BLaER1 (cell line): ENCODE data around the gene OR5D16.
"Not testable (repeated sequence)": the region's sequence is repeated elsewhere in the genome, so short reads cannot be mapped to it uniquely, and the experiment has no call there.

Experiments used
- H3K27ac ChIP-seq: shearing (Covaris generic); formaldehyde crosslinking; 2 replicates; pipeline ENCODE4 v1.8.1; 2022
- H3K27me3 ChIP-seq: shearing (Covaris generic); formaldehyde crosslinking; 2 replicates; pipeline ENCODE4 v1.8.1; 2022
- H3K36me3 ChIP-seq: shearing (Covaris generic); formaldehyde crosslinking; 2 replicates; pipeline ENCODE4 v1.8.1; 2022
- H3K4me1 ChIP-seq: shearing (Covaris generic); formaldehyde crosslinking; 2 replicates; pipeline ENCODE4 v1.8.1; 2022
- H3K4me2 ChIP-seq: shearing (Covaris generic); formaldehyde crosslinking; 2 replicates; pipeline ENCODE4 v1.8.1; 2022
- H3K4me3 ChIP-seq: shearing (Covaris generic); formaldehyde crosslinking; 2 replicates; pipeline ENCODE4 v1.8.1; 2022
- H3K9ac ChIP-seq: shearing (Covaris generic); formaldehyde crosslinking; 2 replicates; pipeline ENCODE4 v1.8.1; 2022
- H3K9me3 ChIP-seq: shearing (Covaris generic); formaldehyde crosslinking; 2 replicates; pipeline ENCODE4 v1.8.1; 2022
- H4K20me1 ChIP-seq: shearing (Covaris generic); formaldehyde crosslinking; 2 replicates; pipeline ENCODE4 v1.8.1; 2022
- Cebpa-rat ChIP-seq: shearing (Covaris generic); IDR thresholded peaks from 2 replicates; pipeline ENCODE4 v1.8.1; 2022

The OR5D16 gene

GRCh38 chr11:55854704-55855103 is 16.2 kb downstream of the OR5D16 start:
- TF ChIP-seq Cebpa-rat: no peak
- H3K9ac ChIP-seq: no peak overlapping the region
- H4K20me1 ChIP-seq: no peaks in the 10 kb centered on the region
- H3K27ac ChIP-seq: no peak overlapping the region
- H3K9me3 ChIP-seq: no peaks in the 10 kb centered on the region
- no peaks in the 10 kb centered on the region for H3K36me3 ChIP-seq
- 0 out of 2 replicates have a peak, but pooled peaks cover 4% of the 10 kb centered on the region for H3K4me1 ChIP-seq
- no peak overlapping the region for H3K4me3 ChIP-seq
- no peaks in the 10 kb centered on the region for H3K27me3 ChIP-seq
- no peak overlapping the region for H3K4me2 ChIP-seq

DNA sequence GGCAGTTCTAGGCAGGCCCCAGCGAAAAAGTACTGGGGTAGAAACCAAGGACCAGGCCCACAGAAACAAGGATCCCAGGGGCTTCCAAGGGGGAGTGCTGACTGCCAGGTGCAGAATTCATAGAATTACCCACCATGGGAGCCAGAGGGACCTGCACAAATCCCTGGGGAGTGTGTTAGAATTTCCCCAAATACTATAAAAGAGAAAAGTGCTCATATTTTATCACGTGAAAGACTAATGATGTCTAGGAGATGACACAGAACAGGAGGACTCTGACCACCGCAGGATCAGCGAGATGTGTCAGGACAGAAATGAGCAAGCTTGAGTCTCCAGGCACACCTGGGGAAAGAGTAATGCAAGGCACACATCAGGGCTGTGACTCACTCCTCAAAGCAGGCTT is 28.8 kb downstream of the OR5D16 start:
- not testable (repeated sequence) for H3K27me3 ChIP-seq, H3K4me3 ChIP-seq, H3K27ac ChIP-seq, H4K20me1 ChIP-seq, H3K9ac ChIP-seq, H3K36me3 ChIP-seq, H3K9me3 ChIP-seq, H3K4me2 ChIP-seq, H3K4me1 ChIP-seq

DNA sequence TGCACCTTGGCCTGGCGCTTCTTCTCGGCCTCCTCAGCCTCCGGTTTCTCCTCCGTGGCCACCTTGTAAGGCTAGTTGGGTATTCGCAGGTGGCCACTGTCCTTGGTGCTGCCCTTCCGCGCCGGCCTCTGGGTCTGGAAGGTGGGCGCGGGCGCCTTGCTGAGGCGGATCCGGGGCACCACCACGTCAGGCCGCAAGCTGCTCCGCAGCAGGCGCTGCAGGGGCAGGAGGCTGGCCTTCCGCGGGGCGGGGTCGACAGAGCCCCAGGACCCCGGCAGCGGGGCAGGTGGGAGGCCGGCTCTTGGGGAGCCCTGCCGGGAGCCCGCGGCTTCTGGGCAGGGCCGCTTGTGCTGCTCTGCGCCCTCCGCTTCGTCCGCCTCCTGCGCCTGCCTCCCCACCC is 34.2 kb downstream of the OR5D16 start:
- peaks cover 21% of the 10 kb centered on the region for H3K9me3 ChIP-seq
- not testable (repeated sequence) for H3K36me3 ChIP-seq, H3K9ac ChIP-seq, H3K27me3 ChIP-seq, H3K4me1 ChIP-seq, H3K27ac ChIP-seq, H4K20me1 ChIP-seq, H3K4me2 ChIP-seq, H3K4me3 ChIP-seq

GRCh38 chr11:55873146-55873545 is 34.6 kb downstream of the OR5D16 start:
- H3K27ac ChIP-seq, H3K9ac ChIP-seq, H3K27me3 ChIP-seq, H3K4me1 ChIP-seq, H4K20me1 ChIP-seq, H3K4me3 ChIP-seq, H3K36me3 ChIP-seq, H3K4me2 ChIP-seq: not testable (repeated sequence)
- H3K9me3 ChIP-seq: peaks cover 21% of the 10 kb centered on the region

DNA sequence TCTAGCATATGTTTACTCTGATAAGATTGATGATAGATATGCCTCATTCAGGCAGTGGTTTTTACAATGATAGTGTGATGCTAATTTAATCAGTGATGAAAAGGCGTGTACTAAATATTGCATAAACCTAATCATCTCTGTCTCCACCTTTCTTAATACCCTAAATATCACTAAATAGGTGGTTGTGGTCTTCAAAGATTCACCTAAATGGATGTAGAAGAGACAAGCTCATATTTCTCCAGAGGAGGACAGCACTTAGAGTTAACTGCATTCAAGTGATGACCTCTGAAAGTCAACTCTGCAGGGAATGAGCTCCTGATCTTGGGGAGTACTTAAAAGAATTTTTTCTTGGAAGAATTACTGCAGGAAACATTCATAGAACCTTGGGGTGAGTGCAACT is 44.4 kb downstream of the OR5D16 start, which contains the start of gene TRIM51:
TRIM51 (plus strand) TSS at position 301 of the 400 bp plus-strand sequence. CDS start 2,132 bp downstream, outside the sequence.
- H3K4me1 ChIP-seq, H3K27ac ChIP-seq, H3K9ac ChIP-seq, H3K36me3 ChIP-seq, H3K4me2 ChIP-seq, H3K4me3 ChIP-seq, H3K27me3 ChIP-seq, H3K9me3 ChIP-seq, H4K20me1 ChIP-seq: not testable (repeated sequence)

- peak overlapping the region; percentile 36 for H3K4me2 ChIP-seq
- not testable (repeated sequence) for H3K27me3 ChIP-seq, H3K9ac ChIP-seq, H3K27ac ChIP-seq, H3K4me3 ChIP-seq, H4K20me1 ChIP-seq, H3K36me3 ChIP-seq, H3K4me1 ChIP-seq, H3K9me3 ChIP-seq
Measured at GRCh38 chr11:55884995-55885394, 46.4 kb downstream of the OR5D16 start.

GRCh38 chr11:55885481-55885880 is 46.9 kb downstream of the OR5D16 start:
- not testable (repeated sequence) for H3K27me3 ChIP-seq, H3K27ac ChIP-seq, H3K9ac ChIP-seq, H3K4me3 ChIP-seq, H3K4me1 ChIP-seq, H3K36me3 ChIP-seq, H3K9me3 ChIP-seq, H4K20me1 ChIP-seq
- peak overlapping the region; percentile 36 for H3K4me2 ChIP-seq
